GM20000 (cell line): Measurements from ENCODE around the gene TMEM239.

ENCODE experiments used
- DNase-seq: peaks from one replicate; pipeline ENCODE4 v3.0.0; 2012; ENCODE audit warnings: low spot score
- TF ChIP-seq, protein P1 (sequence below): IDR thresholded peaks from 2 replicates; pipeline ENCODE4 v1.5.1; 2012; ENCODE audit warnings: mild to moderate bottlenecking, control low read depth; ENCODE audit errors: extremely low read depth, missing control alignments

Gene TMEM239

DNA sequence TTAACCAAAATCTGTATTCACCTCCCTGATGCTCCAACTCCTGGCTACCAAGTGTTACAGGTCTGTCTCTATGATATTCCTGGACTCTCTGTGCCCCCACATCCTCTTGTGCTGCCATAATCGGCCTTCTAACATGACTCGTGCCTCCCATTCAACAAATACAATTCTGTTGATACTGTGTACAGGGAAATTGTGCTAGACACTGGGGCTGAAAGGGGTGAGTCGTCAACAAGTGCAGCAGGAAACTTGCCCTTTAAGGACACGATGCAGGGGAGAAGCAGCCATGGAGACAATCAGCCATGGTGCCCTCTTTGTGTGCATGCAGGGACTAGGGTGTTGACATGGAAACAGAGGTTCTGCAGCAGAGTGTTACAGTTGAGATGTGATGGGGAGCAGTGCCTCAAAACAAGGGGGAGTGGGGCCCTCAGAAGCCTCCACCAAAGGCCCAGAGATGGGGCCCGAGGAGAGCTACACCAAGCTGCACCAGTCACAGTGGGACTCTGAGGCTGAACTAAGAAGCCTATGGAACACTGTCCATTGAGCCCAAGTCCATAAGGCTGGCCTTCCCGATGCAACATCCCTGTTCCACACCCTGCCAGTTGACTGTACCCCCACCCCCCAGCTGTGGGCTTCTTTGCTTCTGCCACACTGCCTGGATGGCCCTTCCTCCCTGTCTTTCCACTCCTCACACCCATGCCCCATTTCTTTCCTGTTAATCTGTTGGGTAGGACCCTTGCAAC, 21.2 kb downstream of the TMEM239 start:
- DNase-seq, result no peak
- TF ChIP-seq, protein P1, sequence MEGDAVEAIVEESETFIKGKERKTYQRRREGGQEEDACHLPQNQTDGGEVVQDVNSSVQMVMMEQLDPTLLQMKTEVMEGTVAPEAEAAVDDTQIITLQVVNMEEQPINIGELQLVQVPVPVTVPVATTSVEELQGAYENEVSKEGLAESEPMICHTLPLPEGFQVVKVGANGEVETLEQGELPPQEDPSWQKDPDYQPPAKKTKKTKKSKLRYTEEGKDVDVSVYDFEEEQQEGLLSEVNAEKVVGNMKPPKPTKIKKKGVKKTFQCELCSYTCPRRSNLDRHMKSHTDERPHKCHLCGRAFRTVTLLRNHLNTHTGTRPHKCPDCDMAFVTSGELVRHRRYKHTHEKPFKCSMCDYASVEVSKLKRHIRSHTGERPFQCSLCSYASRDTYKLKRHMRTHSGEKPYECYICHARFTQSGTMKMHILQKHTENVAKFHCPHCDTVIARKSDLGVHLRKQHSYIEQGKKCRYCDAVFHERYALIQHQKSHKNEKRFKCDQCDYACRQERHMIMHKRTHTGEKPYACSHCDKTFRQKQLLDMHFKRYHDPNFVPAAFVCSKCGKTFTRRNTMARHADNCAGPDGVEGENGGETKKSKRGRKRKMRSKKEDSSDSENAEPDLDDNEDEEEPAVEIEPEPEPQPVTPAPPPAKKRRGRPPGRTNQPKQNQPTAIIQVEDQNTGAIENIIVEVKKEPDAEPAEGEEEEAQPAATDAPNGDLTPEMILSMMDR, result no peak

DNA sequence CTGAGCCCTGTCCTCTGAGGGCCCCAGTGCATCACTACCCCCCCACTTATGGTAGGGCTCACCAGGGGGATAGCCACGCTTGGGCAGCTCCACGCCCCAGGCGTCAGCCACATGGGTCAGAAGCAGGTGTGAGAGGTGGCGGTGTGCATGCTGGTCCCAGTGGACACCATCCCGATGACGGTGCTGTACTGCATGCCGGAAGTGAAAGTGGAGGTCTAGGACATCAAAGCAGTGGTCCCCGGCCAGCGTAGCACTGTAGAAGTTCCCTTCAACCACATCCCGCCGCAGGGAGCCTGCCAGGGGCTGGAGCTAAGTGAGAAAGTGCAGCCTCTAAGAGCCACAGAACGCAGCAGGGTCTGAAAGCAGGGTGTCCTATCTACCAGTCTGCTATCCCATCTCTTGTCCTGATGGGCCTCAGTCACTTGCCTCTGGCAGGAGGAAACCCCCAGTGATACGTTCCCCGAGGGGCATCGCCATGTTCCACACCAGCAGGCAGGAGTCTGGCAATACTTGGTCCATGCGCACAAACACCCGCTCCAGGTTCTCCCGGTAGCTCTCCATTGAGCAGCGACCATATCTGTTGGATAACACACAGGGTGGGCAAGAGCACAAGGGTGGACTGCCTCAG, 22.1 kb downstream of the TMEM239 start:
- TF ChIP-seq, protein P1, result no peak
- DNase-seq, result no peak

GRCh38 chr20:2838847-2839671, 22.9 kb downstream of the TMEM239 start:
- TF ChIP-seq, protein P1, result no peak
- no peak for DNase-seq

- DNase-seq, result no peak
- TF ChIP-seq, protein P1, result no peak
These were observed 23.6 kb downstream of the TMEM239 start for GRCh38 chr20:2839732-2840137.

DNA sequence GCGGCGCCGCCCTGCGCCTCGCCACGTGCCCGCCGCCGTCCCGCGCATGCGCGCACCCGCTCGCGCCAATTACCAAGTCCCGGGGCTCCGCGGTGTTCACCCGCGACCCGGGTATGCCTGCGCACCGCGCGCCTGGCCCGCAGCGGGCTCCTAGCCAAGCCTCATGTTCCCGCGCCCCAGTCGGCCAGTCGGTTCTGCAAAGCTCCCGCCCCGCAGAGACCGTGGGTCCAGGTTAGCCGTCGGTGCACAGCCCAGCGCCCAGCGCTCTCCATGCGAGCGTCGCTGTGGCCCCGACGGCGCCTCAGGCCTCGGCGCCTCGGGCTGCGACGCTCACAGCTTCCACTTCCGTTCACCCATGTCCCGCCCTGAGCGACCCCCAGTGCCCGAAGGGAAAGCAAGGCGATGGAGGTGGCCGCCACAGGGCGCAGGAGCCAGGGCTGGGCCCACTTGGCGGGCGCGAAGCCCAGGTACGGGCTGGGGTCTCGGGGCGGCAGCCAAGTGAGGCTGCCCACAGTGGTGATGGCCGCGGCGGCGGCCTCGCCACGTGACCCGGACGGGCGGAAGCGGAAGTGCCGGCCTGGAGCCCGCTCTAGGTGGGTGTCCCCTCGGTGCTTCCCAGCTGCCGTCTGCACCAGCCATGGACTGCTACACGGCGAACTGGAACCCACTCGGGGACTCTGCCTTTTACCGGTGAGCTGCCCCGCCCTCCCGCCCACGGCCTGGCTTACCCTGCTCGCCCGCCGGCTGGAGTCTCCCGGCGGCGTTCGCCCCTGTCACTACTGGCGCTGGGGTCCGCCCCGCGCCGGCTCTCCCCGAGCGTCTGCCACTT, 24.2 kb downstream of the TMEM239 start, which contains the start of the genes PCED1A and VPS16:
Gene PCED1A, minus strand, starts transcription at position 518 of the 829 bp plus-strand sequence. CDS start 743 bp downstream, outside the sequence.
Gene VPS16, plus strand, starts transcription at position 608 of the 829 bp plus-strand sequence. Its CDS starts 30 bp downstream, at position 638.
- peak; percentile 99 for DNase-seq
- TF ChIP-seq, protein P1, result no peak

DNA sequence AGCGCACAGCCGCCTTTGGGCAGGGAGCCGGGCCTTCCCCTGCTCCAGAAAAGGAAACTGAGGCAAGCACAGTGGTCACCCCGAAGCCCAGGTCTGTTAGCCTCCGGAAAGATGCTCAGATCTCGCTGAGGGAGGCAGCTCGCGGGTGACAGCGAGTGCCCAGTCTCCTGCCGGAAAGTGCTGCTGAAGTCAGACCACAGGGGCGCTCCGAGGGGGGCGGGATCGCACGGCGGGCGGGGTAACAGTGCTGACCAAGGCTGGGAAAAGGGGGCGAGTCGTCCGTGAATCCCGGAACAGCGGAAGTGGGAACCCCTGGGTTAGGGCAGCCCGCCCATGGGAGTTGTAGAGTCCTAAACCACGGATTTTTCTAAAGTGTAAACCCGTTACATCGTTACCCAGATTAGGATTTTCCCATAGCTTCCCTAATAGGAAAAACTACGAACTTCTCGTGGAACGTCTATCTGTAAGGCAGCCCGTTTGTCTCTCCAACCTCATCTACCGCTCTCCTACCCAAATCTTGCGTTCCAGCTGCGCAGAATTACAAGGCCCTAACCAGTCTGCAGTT, 24.9 kb downstream of the TMEM239 start:
- peak; percentile 67 for DNase-seq
- TF ChIP-seq, protein P1, result no peak
